ENCODE measurements around the gene CHDH. TPM values are rescaled to one million over a fixed set of nuclear protein-coding genes. Genes with fewer than 3 reads are reported as not detected.

CHDH gene
- total RNA-seq, 2 donors from 2014 or later = 0.29 to 0.39 TPM

- H3K36me3 Mint-ChIP-seq = peaks cover 24% of the 10 kb centered on the region
- ATAC-seq = no peak
- peaks cover 0 to 6% of the 10 kb centered on the region in 2 donors for H3K4me1 Mint-ChIP-seq (ENCODE audit: low read depth in 2 of 2)
- H3K27ac Mint-ChIP-seq = no peak overlapping the region
- no peaks in the 10 kb centered on the region for H3K9me3 Mint-ChIP-seq
- H3K27me3 Mint-ChIP-seq = no peaks in the 10 kb centered on the region
- DNase-seq (ENCODE audit: low spot score) = no peak
- no peak overlapping the region for H3K4me3 Mint-ChIP-seq
Measured at GRCh38 chr3:53865732-53866499, 19.7 kb upstream of the CHDH start.

GRCh38 chr3:53863145-53863544 lies 16.9 kb upstream of the CHDH start:
- H3K4me3 Mint-ChIP-seq = no peak overlapping the region
- H3K9me3 Mint-ChIP-seq = no peaks in the 10 kb centered on the region
- DNase-seq (ENCODE audit: low spot score) (no peak), ATAC-seq (no peak)
- peaks cover 0 to 3% of the 10 kb centered on the region in 2 donors for H3K4me1 Mint-ChIP-seq (ENCODE audit: low read depth in 2 of 2)
- H3K27ac Mint-ChIP-seq = no peak overlapping the region
- no peaks in the 10 kb centered on the region for H3K27me3 Mint-ChIP-seq
- peaks cover 10% of the 10 kb centered on the region for H3K36me3 Mint-ChIP-seq

GRCh38 chr3:53862241-53862640 lies 16.0 kb upstream of the CHDH start:
- H3K27ac Mint-ChIP-seq = no peak overlapping the region
- no peak overlapping the region for H3K4me3 Mint-ChIP-seq
- ATAC-seq = no peak
- no peaks in the 10 kb centered on the region for H3K27me3 Mint-ChIP-seq
- H3K36me3 Mint-ChIP-seq = peaks cover 6% of the 10 kb centered on the region
- DNase-seq (ENCODE audit: low spot score) = no peak
- H3K9me3 Mint-ChIP-seq = no peaks in the 10 kb centered on the region
- H3K4me1 Mint-ChIP-seq (ENCODE audit: low read depth in 2 of 2) = peaks cover 0 to 5% of the 10 kb centered on the region in 2 donors

GRCh38 chr3:53860196-53860595 lies 14.0 kb upstream of the CHDH start:
- Mint-ChIP-seq H3K4me3 (no peak overlapping the region), H3K9me3 (no peaks in the 10 kb centered on the region), H3K27me3 (no peaks in the 10 kb centered on the region), H3K4me1 (ENCODE audit: low read depth in 2 of 2) (peaks cover 0 to 6% of the 10 kb centered on the region in 2 donors), H3K27ac (no peak overlapping the region), H3K36me3 (peaks cover 6% of the 10 kb centered on the region)
- ATAC-seq (no peak), DNase-seq (ENCODE audit: low spot score) (no peak)

GRCh38 chr3:53859178-53859577 lies 13.0 kb upstream of the CHDH start:
- Mint-ChIP-seq H3K9me3 (no peaks in the 10 kb centered on the region), H3K27ac (no peak overlapping the region)

GRCh38 chr3:53858096-53858741 lies 12.0 kb upstream of the CHDH start:
- H3K36me3 Mint-ChIP-seq = peaks cover 6% of the 10 kb centered on the region
- peaks cover 0 to 6% of the 10 kb centered on the region in 2 donors for H3K4me1 Mint-ChIP-seq (ENCODE audit: low read depth in 2 of 2)
- no peak overlapping the region for H3K27ac Mint-ChIP-seq
- DNase-seq (ENCODE audit: low spot score) (no peak), ATAC-seq (no peak)
- H3K9me3 Mint-ChIP-seq = no peaks in the 10 kb centered on the region
- H3K27me3 Mint-ChIP-seq = no peaks in the 10 kb centered on the region
- no peak overlapping the region for H3K4me3 Mint-ChIP-seq

More at GRCh38 chr3:53859178-53859577, 13.0 kb upstream of the CHDH start:
- ATAC-seq (no peak), DNase-seq (ENCODE audit: low spot score) (no peak)
- Mint-ChIP-seq H3K36me3 (peaks cover 6% of the 10 kb centered on the region), H3K4me3 (no peak overlapping the region), H3K4me1 (ENCODE audit: low read depth in 2 of 2) (peaks cover 0 to 6% of the 10 kb centered on the region in 2 donors), H3K27me3 (no peaks in the 10 kb centered on the region)

- Mint-ChIP-seq H3K27ac (no peak overlapping the region), H3K4me3 (no peak overlapping the region), H3K9me3 (no peaks in the 10 kb centered on the region), H3K4me1 (ENCODE audit: low read depth in 2 of 2) (peaks cover 0 to 6% of the 10 kb centered on the region in 2 donors), H3K27me3 (no peaks in the 10 kb centered on the region), H3K36me3 (peaks cover 6% of the 10 kb centered on the region)
- ATAC-seq (no peak), DNase-seq (ENCODE audit: low spot score) (no peak)
Measured at GRCh38 chr3:53856964-53857363, 10.7 kb upstream of the CHDH start.

GRCh38 chr3:53850895-53851294 lies 4.7 kb upstream of the CHDH start:
- Mint-ChIP-seq H3K27ac (no peak overlapping the region), H3K9me3 (no peaks in the 10 kb centered on the region), H3K4me1 (ENCODE audit: low read depth in 2 of 2) (no peaks in the 10 kb centered on the region), H3K36me3 (no peaks in the 10 kb centered on the region), H3K27me3 (peaks cover 21 to 27% of the 10 kb centered on the region in 2 donors), H3K4me3 (no peak overlapping the region)
- ATAC-seq (no peak), DNase-seq (ENCODE audit: low spot score) (no peak)

GRCh38 chr3:53849916-53850315 lies 3.7 kb upstream of the CHDH start:
- DNase-seq (ENCODE audit: low spot score) = no peak
- no peak overlapping the region for H3K27ac Mint-ChIP-seq
- peaks cover 21 to 29% of the 10 kb centered on the region in 2 donors for H3K27me3 Mint-ChIP-seq

GRCh38 chr3:53846851-53847155 lies 584 bp upstream of the CHDH start:
- peak overlapping the region; percentile 47 for H3K4me3 Mint-ChIP-seq
- no peak for DNase-seq (ENCODE audit: low spot score)
- no peak for ATAC-seq
- no peaks in the 10 kb centered on the region for H3K4me1 Mint-ChIP-seq (ENCODE audit: low read depth in 2 of 2)
- H3K36me3 Mint-ChIP-seq = no peaks in the 10 kb centered on the region
- peaks cover 38 to 44% of the 10 kb centered on the region in 2 donors for H3K27me3 Mint-ChIP-seq
- H3K9me3 Mint-ChIP-seq = no peaks in the 10 kb centered on the region
- no peak overlapping the region for H3K27ac Mint-ChIP-seq

More at GRCh38 chr3:53849916-53850315, 3.7 kb upstream of the CHDH start:
- Mint-ChIP-seq H3K4me1 (ENCODE audit: low read depth in 2 of 2) (no peaks in the 10 kb centered on the region), H3K36me3 (no peaks in the 10 kb centered on the region), H3K9me3 (no peaks in the 10 kb centered on the region), H3K4me3 (no peak overlapping the region)
- ATAC-seq = no peak

- Mint-ChIP-seq H3K4me3 (no peak overlapping the region), H3K9me3 (no peaks in the 10 kb centered on the region), H3K27ac (no peak overlapping the region), H3K36me3 (no peaks in the 10 kb centered on the region), H3K27me3 (peaks cover 33 to 37% of the 10 kb centered on the region in 2 donors), H3K4me1 (ENCODE audit: low read depth in 2 of 2) (no peaks in the 10 kb centered on the region)
- DNase-seq (ENCODE audit: low spot score) = no peak
- ATAC-seq = peak; percentile 8 to 17
Measured at GRCh38 chr3:53845881-53846133, 412 bp downstream of the CHDH start.

- Mint-ChIP-seq H3K27me3 (peaks cover 32 to 36% of the 10 kb centered on the region in 2 donors), H3K4me1 (ENCODE audit: low read depth in 2 of 2) (no peaks in the 10 kb centered on the region), H3K36me3 (no peaks in the 10 kb centered on the region), H3K27ac (no peak overlapping the region), H3K9me3 (no peaks in the 10 kb centered on the region), H3K4me3 (peak overlapping the region; percentile 9)
- ATAC-seq (no peak), DNase-seq (ENCODE audit: low spot score) (no peak)
Measured at GRCh38 chr3:53845103-53845880, 927 bp downstream of the CHDH start.

GRCh38 chr3:53844262-53845102 lies 1.7 kb downstream of the CHDH start:
- H3K27me3 Mint-ChIP-seq = peaks cover 27 to 32% of the 10 kb centered on the region in 2 donors
- no peaks in the 10 kb centered on the region for H3K4me1 Mint-ChIP-seq (ENCODE audit: low read depth in 2 of 2)
- H3K9me3 Mint-ChIP-seq = no peaks in the 10 kb centered on the region
- no peaks in the 10 kb centered on the region for H3K36me3 Mint-ChIP-seq
- peak overlapping the region; percentile 9 for H3K4me3 Mint-ChIP-seq
- peak in 1 of 2 donors; percentile 8 for ATAC-seq
- no peak overlapping the region for H3K27ac Mint-ChIP-seq
- DNase-seq (ENCODE audit: low spot score) = no peak

Data from natural killer cell treated with Interleukin-12 subunit alpha and Interleukin-12 subunit beta and Interleukin-15 and Interleukin-18, amount 100 ng/mL, for 72 hours (primary cell).